DMS153 (cell line): ENCODE results near the gene PFAS.
A peak's percentile ranks its signal among the peaks of the same experiment; 100 is the strongest.
"Not testable (repeated sequence)": the region's sequence is repeated elsewhere in the genome, so short reads cannot be mapped to it uniquely, and the experiment has no call there.

ENCODE experiments used
- DNase-seq: peaks from one replicate; lab custom pipeline; 2025; lab: John Stamatoyannopoulos, UW

Gene PFAS, protein sequence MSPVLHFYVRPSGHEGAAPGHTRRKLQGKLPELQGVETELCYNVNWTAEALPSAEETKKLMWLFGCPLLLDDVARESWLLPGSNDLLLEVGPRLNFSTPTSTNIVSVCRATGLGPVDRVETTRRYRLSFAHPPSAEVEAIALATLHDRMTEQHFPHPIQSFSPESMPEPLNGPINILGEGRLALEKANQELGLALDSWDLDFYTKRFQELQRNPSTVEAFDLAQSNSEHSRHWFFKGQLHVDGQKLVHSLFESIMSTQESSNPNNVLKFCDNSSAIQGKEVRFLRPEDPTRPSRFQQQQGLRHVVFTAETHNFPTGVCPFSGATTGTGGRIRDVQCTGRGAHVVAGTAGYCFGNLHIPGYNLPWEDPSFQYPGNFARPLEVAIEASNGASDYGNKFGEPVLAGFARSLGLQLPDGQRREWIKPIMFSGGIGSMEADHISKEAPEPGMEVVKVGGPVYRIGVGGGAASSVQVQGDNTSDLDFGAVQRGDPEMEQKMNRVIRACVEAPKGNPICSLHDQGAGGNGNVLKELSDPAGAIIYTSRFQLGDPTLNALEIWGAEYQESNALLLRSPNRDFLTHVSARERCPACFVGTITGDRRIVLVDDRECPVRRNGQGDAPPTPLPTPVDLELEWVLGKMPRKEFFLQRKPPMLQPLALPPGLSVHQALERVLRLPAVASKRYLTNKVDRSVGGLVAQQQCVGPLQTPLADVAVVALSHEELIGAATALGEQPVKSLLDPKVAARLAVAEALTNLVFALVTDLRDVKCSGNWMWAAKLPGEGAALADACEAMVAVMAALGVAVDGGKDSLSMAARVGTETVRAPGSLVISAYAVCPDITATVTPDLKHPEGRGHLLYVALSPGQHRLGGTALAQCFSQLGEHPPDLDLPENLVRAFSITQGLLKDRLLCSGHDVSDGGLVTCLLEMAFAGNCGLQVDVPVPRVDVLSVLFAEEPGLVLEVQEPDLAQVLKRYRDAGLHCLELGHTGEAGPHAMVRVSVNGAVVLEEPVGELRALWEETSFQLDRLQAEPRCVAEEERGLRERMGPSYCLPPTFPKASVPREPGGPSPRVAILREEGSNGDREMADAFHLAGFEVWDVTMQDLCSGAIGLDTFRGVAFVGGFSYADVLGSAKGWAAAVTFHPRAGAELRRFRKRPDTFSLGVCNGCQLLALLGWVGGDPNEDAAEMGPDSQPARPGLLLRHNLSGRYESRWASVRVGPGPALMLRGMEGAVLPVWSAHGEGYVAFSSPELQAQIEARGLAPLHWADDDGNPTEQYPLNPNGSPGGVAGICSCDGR (N-terminal part only)

DNA sequence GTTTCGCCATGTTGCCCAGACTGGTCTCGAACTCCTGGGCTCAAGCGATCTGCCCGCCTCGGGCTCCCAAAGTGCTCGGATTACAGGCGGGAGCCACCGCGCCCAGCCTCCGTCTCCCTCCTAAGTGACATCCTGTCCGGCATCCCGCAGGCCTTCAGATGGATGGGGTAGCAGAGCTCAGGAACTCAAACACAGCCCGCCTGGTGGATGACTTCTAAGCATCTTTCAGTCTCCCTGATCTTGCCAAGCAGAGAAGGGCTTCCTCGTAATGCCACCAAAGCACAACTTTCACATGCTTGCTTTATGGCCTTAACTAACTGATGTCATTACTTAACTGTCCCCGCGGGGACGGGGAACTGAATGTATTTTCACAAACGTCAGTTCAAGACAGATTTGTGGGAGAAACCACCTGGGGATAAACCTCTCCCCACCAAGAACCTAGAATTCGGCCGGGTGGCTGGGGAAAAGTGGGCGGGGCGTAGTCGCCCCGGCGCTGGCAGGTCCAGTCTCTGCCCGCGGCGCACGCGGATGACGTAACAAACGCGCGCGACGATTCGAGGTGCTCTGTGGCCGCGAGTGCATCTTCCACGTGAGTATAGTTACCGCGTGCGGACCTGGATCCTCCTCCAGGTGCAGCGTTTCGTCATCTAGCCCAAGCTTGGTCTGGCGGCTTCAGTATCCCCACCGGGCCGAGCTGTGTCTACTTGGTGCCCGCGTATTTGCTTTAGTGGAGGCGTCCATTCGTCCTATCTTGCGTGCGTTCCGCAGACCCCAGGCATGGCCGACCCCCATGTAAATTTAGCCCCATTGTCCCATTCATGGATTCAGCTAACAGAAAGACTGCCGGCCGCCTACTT, at the start of gene PFAS:
Gene PFAS, plus strand, starts transcription at position 539 of the 857 bp plus-strand sequence. CDS start 4,649 bp downstream, outside the sequence.
- peak; percentile 39 for DNase-seq

DNA sequence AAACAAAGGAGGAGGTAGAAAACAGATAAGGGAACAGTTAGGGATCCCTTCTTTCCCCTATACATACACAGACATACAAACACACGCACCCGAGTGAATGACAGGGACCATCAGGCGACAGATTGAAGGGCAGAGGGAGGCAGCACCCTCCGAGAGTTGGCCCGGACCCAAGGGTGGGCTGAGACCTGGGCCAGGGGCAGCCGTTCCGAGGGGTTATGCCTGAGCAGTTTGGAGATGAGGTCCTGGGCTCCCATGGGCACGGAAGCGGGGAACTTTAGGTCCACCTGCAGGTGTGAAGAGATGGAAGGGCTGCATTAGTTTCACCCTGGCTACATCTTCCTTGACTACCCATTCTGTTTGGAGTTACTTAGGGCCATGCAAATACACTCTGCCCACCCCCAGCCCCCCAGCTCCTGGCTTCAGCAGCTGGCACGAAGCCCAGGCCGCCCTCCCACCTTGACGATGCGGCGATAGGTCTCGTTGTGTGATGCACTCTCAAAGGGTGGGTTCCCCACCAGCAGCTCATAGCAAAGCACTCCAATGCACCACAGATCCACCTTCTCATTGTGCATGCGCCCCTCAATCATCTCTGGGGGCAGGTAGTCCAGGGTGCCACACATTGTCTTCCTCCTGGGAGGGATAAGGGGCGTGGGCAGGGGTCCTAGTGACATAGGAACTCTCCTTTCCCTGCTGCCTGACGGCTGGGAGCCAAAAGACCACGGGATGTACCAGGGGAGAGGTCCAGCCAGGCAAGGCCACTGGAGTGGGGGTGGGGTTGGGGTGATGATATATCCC, 44.1 kb upstream of the PFAS start:
- DNase-seq = no peak

DNA sequence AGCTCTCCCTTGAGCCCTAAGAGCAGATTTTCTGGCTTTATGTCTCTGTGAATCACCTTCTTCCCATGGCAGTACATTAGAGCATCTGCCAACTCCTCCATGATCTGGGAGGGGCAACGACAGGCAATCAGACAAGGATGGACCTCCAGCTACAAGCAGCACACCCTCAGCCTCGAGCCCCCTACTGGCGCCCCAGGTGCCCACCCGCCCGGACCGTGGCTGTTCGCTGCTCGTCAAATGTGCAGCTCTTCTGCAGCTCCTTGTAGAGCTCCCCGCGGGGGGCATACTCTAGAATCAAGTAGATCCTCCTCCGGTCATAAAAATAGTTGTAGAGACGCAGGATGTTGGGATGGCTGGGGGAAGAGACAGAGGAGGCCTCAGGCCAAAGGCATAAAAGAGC, 42.6 kb upstream of the PFAS start:
- no peak for DNase-seq

DNA sequence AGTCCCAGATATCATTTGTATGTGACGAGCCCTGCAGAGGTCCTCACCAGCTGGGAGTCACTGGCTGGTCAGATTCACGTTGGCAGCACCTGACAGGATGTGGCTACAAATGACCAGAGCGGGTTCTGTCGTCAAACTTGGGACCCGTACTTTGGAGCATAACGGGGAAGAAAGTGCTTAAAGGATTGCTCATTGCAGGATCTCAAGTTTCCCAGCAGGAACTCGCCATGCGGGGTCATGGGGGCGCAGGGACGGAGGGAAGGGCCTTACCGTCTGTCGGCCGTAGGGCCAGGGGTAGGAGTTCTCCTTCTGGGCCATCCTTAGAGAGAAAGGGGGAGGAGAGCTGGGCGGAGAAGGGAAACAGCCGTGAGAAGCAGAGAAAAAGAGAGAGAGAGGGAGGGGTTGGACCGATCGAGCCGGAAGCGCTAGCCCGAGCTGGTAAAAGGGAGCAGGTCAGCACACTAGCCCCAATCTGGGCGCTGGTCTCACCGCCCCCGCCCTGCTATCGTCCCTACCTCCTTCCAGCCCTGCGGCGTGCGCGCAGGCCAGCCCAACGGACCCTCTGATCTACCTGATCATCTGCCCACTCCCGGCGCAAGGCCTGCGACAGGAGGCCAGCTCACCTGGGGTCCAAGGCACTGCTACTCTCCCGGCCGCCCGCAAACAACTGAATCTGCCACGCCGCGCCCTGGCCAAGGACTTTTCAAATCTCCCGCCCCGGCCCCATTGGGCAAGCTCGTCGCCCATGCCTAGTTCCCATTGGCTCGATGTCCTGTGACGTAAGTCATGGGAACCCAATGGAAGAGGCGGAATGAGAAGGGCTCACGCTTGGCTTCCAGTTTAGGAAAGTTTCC, 39.0 kb upstream of the PFAS start, which contains the start of gene AURKB:
Gene AURKB, minus strand, starts transcription at position 669 of the 854 bp plus-strand sequence. Its CDS starts 351 bp downstream, at position 318.
- peak; percentile 62 for DNase-seq

DNA sequence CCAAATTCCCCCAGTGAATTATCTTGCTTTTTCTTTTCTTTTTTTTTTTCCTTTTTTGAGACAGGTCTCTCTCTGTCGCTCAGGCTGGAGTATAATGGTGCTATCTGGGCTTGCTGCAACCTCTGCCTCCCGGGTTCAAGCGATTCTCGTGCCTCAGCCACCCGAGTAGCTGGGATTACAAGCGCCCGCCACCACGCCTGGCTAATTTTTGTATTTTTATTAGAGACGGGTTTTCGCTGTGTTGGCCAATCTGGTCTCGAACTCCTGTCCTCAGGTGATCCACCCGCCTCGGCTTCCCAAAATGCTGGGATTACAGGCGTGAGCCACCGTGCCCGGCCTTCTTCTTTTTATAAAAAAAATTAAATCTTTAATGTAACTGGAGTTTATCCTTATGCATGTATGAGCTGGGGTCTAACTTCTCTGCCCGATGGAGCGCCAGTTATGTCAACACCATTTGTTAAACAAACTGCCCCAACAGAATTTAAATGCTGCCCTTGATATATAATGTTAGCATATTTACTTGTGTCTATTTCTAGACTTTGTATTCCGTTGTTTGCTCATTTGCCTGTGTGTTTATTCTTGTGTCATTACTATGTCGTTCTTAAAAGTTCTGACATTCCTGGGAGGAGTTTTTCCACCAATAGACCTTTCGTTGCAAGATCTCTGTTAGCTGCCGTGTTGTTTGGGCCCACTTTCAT, 38.2 kb upstream of the PFAS start:
- DNase-seq = no peak

DNA sequence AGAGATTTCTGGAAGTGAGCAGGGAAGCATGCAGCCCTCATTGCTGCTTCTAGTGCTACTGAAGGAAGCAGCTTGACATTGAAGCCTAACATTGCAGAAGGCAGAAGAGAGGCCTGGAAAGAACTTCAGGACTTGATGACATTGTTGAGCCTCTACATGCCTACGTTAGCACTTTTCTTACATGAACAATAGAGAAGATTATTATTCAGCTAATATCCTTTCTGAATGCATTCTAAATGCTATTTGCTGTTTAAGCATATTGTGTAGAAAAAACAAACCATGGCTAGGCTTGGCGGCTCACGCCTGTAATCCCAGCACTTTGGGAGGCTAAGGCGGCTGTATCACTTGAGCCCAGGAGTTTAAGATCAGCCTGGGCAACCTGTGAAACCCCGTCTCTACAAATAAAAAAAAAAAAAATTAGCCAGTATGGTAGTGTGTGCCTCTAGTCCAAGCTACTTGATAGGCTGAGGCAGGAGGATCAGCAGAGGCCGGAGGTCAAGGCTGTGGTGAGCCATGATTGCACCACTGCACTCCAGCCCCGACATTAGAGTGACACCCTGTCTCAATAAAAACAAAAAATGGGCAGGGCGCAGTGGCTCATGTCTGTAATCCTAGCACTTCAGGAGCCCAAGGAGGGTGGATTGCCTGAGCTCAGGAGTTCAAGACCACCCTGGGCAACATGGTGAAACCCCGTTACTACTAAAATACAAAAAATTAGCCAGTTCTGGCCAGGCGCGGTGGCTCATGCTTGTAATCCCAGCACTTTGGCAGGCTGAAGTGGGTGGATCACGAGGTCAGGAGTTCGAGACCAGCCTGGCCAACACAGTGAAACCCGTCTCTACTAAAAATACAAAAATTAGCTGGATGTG, 36.5 kb upstream of the PFAS start:
- no peak for DNase-seq

DNA sequence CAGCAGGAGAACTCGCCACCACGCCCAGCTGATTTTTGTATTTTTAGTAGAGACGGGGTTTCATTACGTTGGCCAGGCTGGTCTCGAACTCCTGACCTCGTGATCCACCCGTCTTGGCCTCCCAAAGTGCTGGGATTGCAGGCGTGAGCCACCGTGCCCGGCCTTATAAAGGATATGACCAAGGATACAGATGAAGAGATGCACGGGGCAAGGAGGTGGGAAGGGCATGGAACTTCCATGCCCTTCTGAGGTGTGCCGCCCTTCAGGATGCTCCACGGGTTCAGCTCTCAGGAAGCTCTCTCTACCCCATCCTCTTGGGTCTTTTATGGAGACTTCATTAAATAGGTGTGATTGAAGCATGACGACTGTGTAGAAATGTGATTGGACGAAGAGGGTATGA, 35.1 kb upstream of the PFAS start:
- DNase-seq = not testable (repeated sequence)

DNA sequence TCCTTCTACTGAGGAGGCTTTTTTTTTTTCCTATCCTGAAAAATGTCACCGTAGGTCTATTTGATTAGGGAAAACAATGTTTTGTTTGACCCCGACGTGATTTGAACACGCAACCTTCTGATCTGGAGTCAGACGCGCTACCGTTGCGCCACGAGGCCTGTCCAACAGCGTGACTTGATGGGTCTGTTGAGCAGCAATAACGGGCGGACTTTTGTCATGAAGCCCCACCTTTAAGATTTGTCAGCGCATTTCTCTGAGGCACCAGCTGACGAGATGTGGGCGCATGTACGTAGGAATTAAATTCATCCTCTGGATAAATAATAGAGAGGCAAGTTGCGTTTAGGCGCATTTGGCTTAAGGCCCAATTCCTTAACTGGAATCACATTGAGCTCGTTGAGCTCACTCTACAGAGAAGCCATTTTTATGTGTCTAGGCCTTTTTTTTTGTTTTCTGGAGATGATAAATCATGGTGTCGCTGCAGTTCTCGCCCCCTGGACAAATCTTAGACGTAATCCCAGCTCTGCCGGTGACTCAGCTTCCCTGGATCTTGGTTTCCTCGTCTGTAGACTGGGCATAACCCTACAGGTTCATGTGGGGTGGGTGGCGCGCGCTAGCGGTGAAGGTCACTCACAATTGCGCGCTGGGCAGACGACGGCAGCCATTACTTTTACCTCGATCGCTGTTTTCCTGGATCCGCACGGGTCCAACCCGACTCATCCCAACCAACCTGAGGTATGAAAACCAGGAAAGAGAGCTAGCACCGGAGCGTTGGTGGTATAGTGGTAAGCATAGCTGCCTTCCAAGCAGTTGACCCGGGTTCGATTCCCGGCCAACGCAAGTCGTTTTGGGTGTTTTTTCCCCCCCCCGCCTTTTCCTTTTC, 28.1 kb upstream of the PFAS start:
- peak; percentile 73 for DNase-seq

DNA sequence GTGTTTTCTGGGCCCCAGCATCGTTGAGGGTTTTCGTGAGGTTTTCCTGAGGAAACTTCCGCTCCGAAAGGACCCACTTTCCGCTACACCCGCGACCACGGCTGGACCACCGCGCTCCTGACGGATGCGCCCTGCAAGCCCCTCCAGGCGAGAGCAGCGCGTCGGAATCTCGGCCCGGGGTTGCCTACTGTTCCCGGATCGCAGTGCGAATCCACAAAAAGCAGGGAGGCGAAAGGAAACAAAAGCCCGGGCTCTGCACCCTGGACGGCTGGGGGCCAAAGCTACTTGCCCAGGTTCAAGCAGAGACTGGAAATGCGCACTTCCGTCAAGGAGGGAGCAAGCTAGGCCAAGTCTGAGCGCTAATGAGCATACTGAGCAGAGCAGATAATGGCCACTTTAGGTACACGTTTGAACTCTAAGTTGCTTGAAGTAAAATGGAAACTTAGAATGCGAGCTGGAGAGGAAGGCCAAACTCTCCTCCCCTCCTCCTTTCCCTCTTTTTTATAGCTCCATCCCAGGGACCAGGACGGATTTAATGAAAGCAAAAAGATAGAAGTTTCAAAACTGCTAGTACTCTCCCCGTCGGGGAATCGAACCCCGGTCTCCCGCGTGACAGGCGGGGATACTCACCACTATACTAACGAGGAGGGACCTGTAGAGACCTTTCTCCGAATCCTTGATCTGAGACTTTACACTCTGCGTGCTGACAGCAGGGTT, 27.3 kb upstream of the PFAS start:
- DNase-seq = peak; percentile 41

DNA sequence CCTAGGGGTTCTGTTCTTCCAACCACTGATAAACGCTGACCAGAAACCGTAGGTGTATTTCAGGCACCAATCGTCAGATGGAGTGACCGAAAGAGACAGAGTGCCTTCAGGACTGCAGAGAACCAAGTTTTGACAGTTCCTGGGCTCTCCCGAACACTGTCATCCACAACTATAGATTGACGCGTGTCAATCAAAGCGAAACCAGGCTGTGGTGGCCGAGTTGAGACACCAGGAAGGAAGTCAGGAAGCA, 26.8 kb upstream of the PFAS start:
- DNase-seq = no peak

DNA sequence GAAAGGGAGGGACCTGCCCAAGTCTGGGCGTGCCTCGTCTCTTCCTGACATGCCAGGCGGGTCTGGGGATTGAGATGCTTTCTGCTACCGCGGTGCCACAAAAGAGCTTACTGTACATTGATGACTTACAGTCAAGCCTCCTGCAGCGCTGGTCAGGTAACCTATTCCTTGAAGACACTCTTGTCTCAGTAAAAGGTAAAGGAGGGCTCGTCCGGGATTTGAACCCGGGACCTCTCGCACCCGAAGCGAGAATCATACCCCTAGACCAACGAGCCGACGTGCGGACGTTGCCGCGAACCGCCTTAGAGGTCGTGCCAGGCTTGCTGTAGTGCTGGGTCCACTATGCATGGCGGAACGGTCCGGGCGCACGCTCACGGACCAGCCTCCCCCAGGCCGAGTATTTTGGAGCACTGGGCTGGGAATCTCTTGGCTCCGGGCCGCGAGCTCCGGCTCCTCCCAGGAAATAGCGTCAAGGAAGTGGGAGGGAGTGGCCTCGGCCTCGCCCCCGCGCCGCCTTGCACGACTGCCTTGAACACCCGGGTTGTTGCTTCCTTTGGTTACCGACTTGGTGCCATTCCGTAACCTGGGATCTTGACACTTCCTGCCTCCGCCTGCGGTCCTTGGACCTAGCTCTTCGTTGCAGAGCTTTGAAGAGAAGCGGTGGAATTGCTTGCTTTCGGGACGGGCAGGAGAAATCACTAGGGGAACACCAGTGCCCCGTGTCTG, 26.3 kb upstream of the PFAS start:
- DNase-seq = peak; percentile 40

DNA sequence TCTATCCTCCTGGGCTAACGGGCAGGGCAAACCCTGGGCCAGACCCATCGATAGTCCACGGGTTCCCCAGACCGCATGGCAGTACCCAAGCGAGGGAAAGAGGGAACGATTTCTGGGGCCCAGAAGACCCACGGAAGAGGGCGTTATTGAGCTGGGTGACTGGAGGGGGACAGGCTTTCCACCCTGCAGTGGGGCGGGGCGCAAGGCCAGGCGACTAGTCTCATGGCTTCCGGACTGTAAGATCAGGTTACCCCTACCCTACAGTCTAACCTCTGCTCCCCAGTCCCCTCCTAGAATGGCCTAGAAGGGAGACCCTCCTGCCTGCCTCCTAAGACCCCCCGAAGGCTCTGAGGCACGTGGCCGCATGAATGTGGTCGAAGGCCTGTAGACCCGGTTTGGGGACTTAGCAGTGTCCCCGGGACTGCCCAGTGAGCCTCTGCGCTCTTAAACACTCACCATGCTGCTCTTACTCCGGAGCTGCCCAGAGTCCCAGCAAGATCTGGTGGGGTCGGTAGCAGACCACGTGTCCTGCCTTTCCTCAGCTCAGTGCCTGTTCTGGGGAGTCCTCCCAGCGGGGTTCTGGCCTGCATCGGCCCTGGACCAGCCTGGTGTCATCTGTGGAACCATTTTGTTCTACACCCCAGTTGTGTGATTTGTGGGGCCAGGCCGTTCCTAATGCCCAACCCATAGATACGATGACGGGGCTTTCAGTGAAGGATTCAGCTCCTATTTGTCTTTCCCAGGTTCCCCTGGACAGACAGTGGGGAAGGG, 25.5 kb upstream of the PFAS start:
- no peak for DNase-seq

DNA sequence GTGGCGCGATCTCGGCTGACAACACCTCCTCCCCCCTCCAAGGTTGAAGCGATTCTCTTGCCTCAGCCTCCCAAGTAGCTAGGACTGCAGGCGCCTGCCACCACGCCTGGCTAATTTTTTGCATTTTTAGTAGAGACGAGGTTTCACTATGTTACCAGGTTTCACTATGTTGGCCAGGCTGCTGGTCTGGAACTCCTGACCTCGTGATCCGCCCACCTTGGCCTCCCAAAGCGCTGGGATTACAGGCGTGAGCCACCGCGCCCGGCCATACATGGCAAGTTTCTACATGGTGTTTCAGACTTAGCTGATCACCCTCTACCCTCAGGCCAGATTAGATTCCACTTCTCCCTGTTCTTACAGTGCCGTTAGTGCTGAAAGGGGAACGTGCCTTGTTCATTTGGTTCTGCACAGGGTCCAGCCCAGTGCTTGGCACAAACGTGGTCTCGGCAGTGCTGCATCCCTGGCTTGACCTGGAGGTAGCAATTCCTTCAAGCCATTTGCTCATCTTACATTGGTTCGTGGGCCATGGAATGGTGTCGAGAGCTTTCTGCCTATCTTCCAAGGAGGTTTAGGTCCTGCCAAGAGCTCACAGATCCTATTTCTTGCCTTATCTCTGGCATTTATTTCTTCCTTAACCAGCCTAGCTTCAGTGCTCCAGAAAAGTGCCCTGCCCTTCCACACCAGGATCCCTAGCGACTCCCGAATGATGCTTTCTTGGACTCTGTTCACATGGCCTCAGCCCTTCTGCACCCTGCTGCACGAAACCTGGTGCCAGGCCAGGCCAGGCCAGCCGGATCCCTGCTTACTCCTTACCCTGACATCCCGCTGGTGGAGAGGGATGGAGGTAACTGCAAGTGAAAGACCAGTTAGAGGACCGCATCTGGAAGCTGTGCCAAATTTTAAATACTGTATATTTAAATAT, 23.9 kb upstream of the PFAS start:
- no peak for DNase-seq
